ENCODE measurements around the gene LDB1. TPM values are rescaled to one million over a fixed set of nuclear protein-coding genes. Genes with fewer than 3 reads are reported as not detected.

The LDB1 gene
- 62.4 TPM for polyA plus RNA-seq
- long read RNA-seq, donor 1, partial matches to known transcripts: 0 of 2 reads
- long read RNA-seq, donor 1, other reads (novel, unspliced or antisense): 0 of 2 reads
- long read RNA-seq, donor 2, partial matches to known transcripts: 19 of 24 reads
- long read RNA-seq, donor 2, other reads (novel, unspliced or antisense): 0 of 24 reads
- long read RNA-seq, donor 3: 0 reads
- long read RNA-seq, donor 4: 0 reads
- long read RNA-seq, donor 5, partial matches to known transcripts: 13 of 17 reads
- long read RNA-seq, donor 5, other reads (novel, unspliced or antisense): 0 of 17 reads
- long read RNA-seq, donor 6, transcript LDB1-202 (11 exons, 2,089 nt): major isoform, 6 of 48 reads
- long read RNA-seq, donor 6, partial matches to known transcripts: 37 of 48 reads
- long read RNA-seq, donor 6, other reads (novel, unspliced or antisense): 0 of 48 reads
- long read RNA-seq, donor 7, partial matches to known transcripts: 11 of 14 reads
- long read RNA-seq, donor 7, other reads (novel, unspliced or antisense): 0 of 14 reads
- long read RNA-seq, donor 8, partial matches to known transcripts: 26 of 31 reads
- long read RNA-seq, donor 8, other reads (novel, unspliced or antisense): 0 of 31 reads
- long read RNA-seq, donor 9, partial matches to known transcripts: 17 of 21 reads
- long read RNA-seq, donor 9, other reads (novel, unspliced or antisense): 0 of 21 reads
- long read RNA-seq, donor 10, partial matches to known transcripts: 19 of 24 reads
- long read RNA-seq, donor 10, other reads (novel, unspliced or antisense): 0 of 24 reads
- long read RNA-seq, donor 11, transcript LDB1-202 (11 exons, 2,089 nt): major isoform, 5 of 32 reads
- long read RNA-seq, donor 11, partial matches to known transcripts: 19 of 32 reads
- long read RNA-seq, donor 11, other reads (novel, unspliced or antisense): 5 of 32 reads

- Histone ChIP-seq H3K4me1 (ENCODE audit: control insufficient read depth, insufficient read depth, low read length) (peaks cover 58% of the 10 kb centered on the region), H3K27me3 (ENCODE audit: control insufficient read depth, insufficient read depth, low read length) (no peaks in the 10 kb centered on the region), H3K27ac (ENCODE audit: low read length) (peak within 1 kb of the TSS; percentile 90), H3K4me3 (ENCODE audit: low read length) (peak within 1 kb of the TSS; percentile 97), H3K36me3 (ENCODE audit: control insufficient read depth, insufficient read depth, low read length) (no peaks in the 10 kb centered on the region), H3K9me3 (ENCODE audit: control insufficient read depth, low read depth, low read length) (no peaks in the 10 kb centered on the region)
- no CpG with 5 or more reads among the region's 104 CpGs for WGBS (ENCODE audit: insufficient coverage, low lambda C conversion rate)
- DNase-seq: peak; percentile 81 to 94
These were observed at the start of gene LDB1 for GRCh38 chr10:102120142-102120990. Gene LDB1, minus strand, starts transcription at chr10:102120368. Its CDS starts 258 bp downstream, at chr10:102120110.

GRCh38 chr10:102167861-102168260 is 47.7 kb upstream of the LDB1 start:
- no peaks in the 10 kb centered on the region for H3K4me1 ChIP-seq (ENCODE audit: control insufficient read depth, insufficient read depth, low read length)
- H3K27ac ChIP-seq (ENCODE audit: low read length): no peak overlapping the region
- no CpG with 5 or more reads among the region's 1 CpG for WGBS (ENCODE audit: insufficient coverage, low lambda C conversion rate)
- no peak overlapping the region for H3K4me3 ChIP-seq (ENCODE audit: low read length)
- H3K36me3 ChIP-seq (ENCODE audit: control insufficient read depth, insufficient read depth, low read length): peaks cover 10% of the 10 kb centered on the region
- no peaks in the 10 kb centered on the region for H3K27me3 ChIP-seq (ENCODE audit: control insufficient read depth, insufficient read depth, low read length)
- no peak for DNase-seq
- H3K9me3 ChIP-seq (ENCODE audit: control insufficient read depth, low read depth, low read length): no peaks in the 10 kb centered on the region

- H3K27ac ChIP-seq (ENCODE audit: low read length): no peak overlapping the region
- no CpG with 5 or more reads among the region's 4 CpGs for WGBS (ENCODE audit: insufficient coverage, low lambda C conversion rate)
- no peaks in the 10 kb centered on the region for H3K27me3 ChIP-seq (ENCODE audit: control insufficient read depth, insufficient read depth, low read length)
- H3K36me3 ChIP-seq (ENCODE audit: control insufficient read depth, insufficient read depth, low read length): peaks cover 51% of the 10 kb centered on the region
- no peak overlapping the region for H3K4me3 ChIP-seq (ENCODE audit: low read length)
- no peak for DNase-seq
- H3K4me1 ChIP-seq (ENCODE audit: control insufficient read depth, insufficient read depth, low read length): no peaks in the 10 kb centered on the region
- H3K9me3 ChIP-seq (ENCODE audit: control insufficient read depth, low read depth, low read length): no peaks in the 10 kb centered on the region
These were observed 43.3 kb upstream of the LDB1 start for GRCh38 chr10:102163342-102163989.

- no peaks in the 10 kb centered on the region for H3K4me1 ChIP-seq (ENCODE audit: control insufficient read depth, insufficient read depth, low read length)
- H3K4me3 ChIP-seq (ENCODE audit: low read length): no peak overlapping the region
- H3K36me3 ChIP-seq (ENCODE audit: control insufficient read depth, insufficient read depth, low read length): peaks cover 74% of the 10 kb centered on the region
- WGBS (ENCODE audit: insufficient coverage, low lambda C conversion rate): no CpG with 5 or more reads among the region's 4 CpGs
- H3K27me3 ChIP-seq (ENCODE audit: control insufficient read depth, insufficient read depth, low read length): no peaks in the 10 kb centered on the region
- H3K27ac ChIP-seq (ENCODE audit: low read length): no peak overlapping the region
- H3K9me3 ChIP-seq (ENCODE audit: control insufficient read depth, low read depth, low read length): no peaks in the 10 kb centered on the region
- DNase-seq: no peak
These were observed 39.7 kb upstream of the LDB1 start for GRCh38 chr10:102159831-102160230.

GRCh38 chr10:102159051-102159597 is 39.0 kb upstream of the LDB1 start:
- H3K4me1 ChIP-seq (ENCODE audit: control insufficient read depth, insufficient read depth, low read length): no peaks in the 10 kb centered on the region
- H3K4me3 ChIP-seq (ENCODE audit: low read length): no peak overlapping the region
- H3K27me3 ChIP-seq (ENCODE audit: control insufficient read depth, insufficient read depth, low read length): no peaks in the 10 kb centered on the region
- no peak overlapping the region for H3K27ac ChIP-seq (ENCODE audit: low read length)
- WGBS (ENCODE audit: insufficient coverage, low lambda C conversion rate): 100% methylated on average over 1 of the region's 5 CpGs
- peaks cover 74% of the 10 kb centered on the region for H3K36me3 ChIP-seq (ENCODE audit: control insufficient read depth, insufficient read depth, low read length)
- no peak for DNase-seq
- no peaks in the 10 kb centered on the region for H3K9me3 ChIP-seq (ENCODE audit: control insufficient read depth, low read depth, low read length)

- no peak for DNase-seq
- no CpG with 5 or more reads among the region's 3 CpGs for WGBS (ENCODE audit: insufficient coverage, low lambda C conversion rate)
- Histone ChIP-seq H3K4me1 (ENCODE audit: control insufficient read depth, insufficient read depth, low read length) (peaks cover 7% of the 10 kb centered on the region), H3K9me3 (ENCODE audit: control insufficient read depth, low read depth, low read length) (no peaks in the 10 kb centered on the region), H3K27ac (ENCODE audit: low read length) (no peak overlapping the region), H3K4me3 (ENCODE audit: low read length) (no peak overlapping the region), H3K27me3 (ENCODE audit: control insufficient read depth, insufficient read depth, low read length) (no peaks in the 10 kb centered on the region), H3K36me3 (ENCODE audit: control insufficient read depth, insufficient read depth, low read length) (peaks cover 61% of the 10 kb centered on the region)
These were observed 37.1 kb upstream of the LDB1 start for GRCh38 chr10:102157224-102157623.

- Histone ChIP-seq H3K4me1 (ENCODE audit: control insufficient read depth, insufficient read depth, low read length) (peaks cover 19% of the 10 kb centered on the region), H3K9me3 (ENCODE audit: control insufficient read depth, low read depth, low read length) (no peaks in the 10 kb centered on the region), H3K27me3 (ENCODE audit: control insufficient read depth, insufficient read depth, low read length) (no peaks in the 10 kb centered on the region), H3K4me3 (ENCODE audit: low read length) (no peak overlapping the region), H3K36me3 (ENCODE audit: control insufficient read depth, insufficient read depth, low read length) (peaks cover 45% of the 10 kb centered on the region), H3K27ac (ENCODE audit: low read length) (no peak overlapping the region)
- DNase-seq: no peak
- WGBS (ENCODE audit: insufficient coverage, low lambda C conversion rate): 100% methylated on average over 1 of the region's 11 CpGs
These were observed 34.4 kb upstream of the LDB1 start for GRCh38 chr10:102154466-102155116.

- Histone ChIP-seq H3K27me3 (ENCODE audit: control insufficient read depth, insufficient read depth, low read length) (no peaks in the 10 kb centered on the region), H3K4me1 (ENCODE audit: control insufficient read depth, insufficient read depth, low read length) (peaks cover 19% of the 10 kb centered on the region), H3K4me3 (ENCODE audit: low read length) (peak overlapping the region; percentile 90), H3K9me3 (ENCODE audit: control insufficient read depth, low read depth, low read length) (no peaks in the 10 kb centered on the region), H3K27ac (ENCODE audit: low read length) (peak overlapping the region; percentile 91), H3K36me3 (ENCODE audit: control insufficient read depth, insufficient read depth, low read length) (peaks cover 46% of the 10 kb centered on the region)
- no peak for DNase-seq
- WGBS (ENCODE audit: insufficient coverage, low lambda C conversion rate): no CpG with 5 or more reads among the region's 5 CpGs
These were observed 33.0 kb upstream of the LDB1 start for GRCh38 chr10:102153093-102153620.

- no CpG with 5 or more reads among the region's 19 CpGs for WGBS (ENCODE audit: insufficient coverage, low lambda C conversion rate)
- Histone ChIP-seq H3K27me3 (ENCODE audit: control insufficient read depth, insufficient read depth, low read length) (no peaks in the 10 kb centered on the region), H3K4me1 (ENCODE audit: control insufficient read depth, insufficient read depth, low read length) (peaks cover 19% of the 10 kb centered on the region), H3K9me3 (ENCODE audit: control insufficient read depth, low read depth, low read length) (no peaks in the 10 kb centered on the region), H3K27ac (ENCODE audit: low read length) (peak overlapping the region; percentile 91), H3K36me3 (ENCODE audit: control insufficient read depth, insufficient read depth, low read length) (peaks cover 46% of the 10 kb centered on the region), H3K4me3 (ENCODE audit: low read length) (peak overlapping the region; percentile 90)
- DNase-seq: no peak
These were observed 32.4 kb upstream of the LDB1 start for GRCh38 chr10:102152545-102152890.

Data from large intestine (tissue), 12 donors.